ENCODE data around the gene GPANK1. TPM values are rescaled to one million over a fixed set of nuclear protein-coding genes. Genes with fewer than 3 reads are reported as not detected.
A peak's percentile ranks its signal among the peaks of the same experiment; 100 is the strongest.

GPANK1 gene
- total and polyA plus RNA-seq, 2 donors (not counting 1 experiment from before 2014, with no cell fraction given) = 22.6 to 24.3 TPM

GRCh38 chr6:31681135-31681671 lies 16.4 kb upstream of the GPANK1 start:
- H3K27ac ChIP-seq (ENCODE audit: low read length in 2 of 2) = peak overlapping the region in 1 of 2 donors; percentile 50
- TF ChIP-seq EZH2 (IDR thresholded peaks at IDR 0.05; ENCODE audit: borderline replicate concordance, insufficient read depth, low read depth, low read length, poor library complexity, severe bottlenecking) = no peak
- TF ChIP-seq, protein P1, sequence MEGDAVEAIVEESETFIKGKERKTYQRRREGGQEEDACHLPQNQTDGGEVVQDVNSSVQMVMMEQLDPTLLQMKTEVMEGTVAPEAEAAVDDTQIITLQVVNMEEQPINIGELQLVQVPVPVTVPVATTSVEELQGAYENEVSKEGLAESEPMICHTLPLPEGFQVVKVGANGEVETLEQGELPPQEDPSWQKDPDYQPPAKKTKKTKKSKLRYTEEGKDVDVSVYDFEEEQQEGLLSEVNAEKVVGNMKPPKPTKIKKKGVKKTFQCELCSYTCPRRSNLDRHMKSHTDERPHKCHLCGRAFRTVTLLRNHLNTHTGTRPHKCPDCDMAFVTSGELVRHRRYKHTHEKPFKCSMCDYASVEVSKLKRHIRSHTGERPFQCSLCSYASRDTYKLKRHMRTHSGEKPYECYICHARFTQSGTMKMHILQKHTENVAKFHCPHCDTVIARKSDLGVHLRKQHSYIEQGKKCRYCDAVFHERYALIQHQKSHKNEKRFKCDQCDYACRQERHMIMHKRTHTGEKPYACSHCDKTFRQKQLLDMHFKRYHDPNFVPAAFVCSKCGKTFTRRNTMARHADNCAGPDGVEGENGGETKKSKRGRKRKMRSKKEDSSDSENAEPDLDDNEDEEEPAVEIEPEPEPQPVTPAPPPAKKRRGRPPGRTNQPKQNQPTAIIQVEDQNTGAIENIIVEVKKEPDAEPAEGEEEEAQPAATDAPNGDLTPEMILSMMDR (IDR thresholded peaks at IDR 0.05) = no peak
- POLR2A ChIA-PET = interaction anchor here (0.5 to 1.5 kb wide), 5 partner anchors 16 to 181 kb away, joined by 3 to 10 read pairs (median 3); partner anchors contain the start of genes ABHD16A and NEU1
- H3K9me3 ChIP-seq (ENCODE audit: control extremely low read depth in 1 of 3, control insufficient read depth in 2 of 3, insufficient read depth in 1 of 3, low read length in 2 of 3) = no peaks in the 10 kb centered on the region
- peak overlapping the region; percentile 77 for H3K9ac ChIP-seq (ENCODE audit: low read length)
- H3K9me3 Mint-ChIP-seq (ENCODE audit: insufficient read depth) = no peaks in the 10 kb centered on the region
- H2AFZ ChIP-seq (ENCODE audit: insufficient read depth, low read depth, low read length, poor library complexity, severe bottlenecking) = peak overlapping the region; percentile 80
- peak; percentile 63 for DNase-seq
- ATAC-seq (ENCODE audit: low read depth) = peak; percentile 48
- intact Hi-C loops (cut with micrococcal nuclease) = loop anchor here (1.0 to 2.0 kb wide), 4 partner anchors 22 to 272 kb away; partner anchors contain the start of gene ABHD16A
- H3K36me3 ChIP-seq (replicated peaks in 1 of 2; ENCODE audit: control extremely low read depth in 1 of 2, control insufficient read depth in 1 of 2, extremely low read depth in 1 of 2, insufficient read depth in 2 of 2, low read length in 1 of 2) = peaks cover 0 to 7% of the 10 kb centered on the region in 2 experiments
- H3K27me3 ChIP-seq (replicated peaks in 1 of 4; ENCODE audit: control extremely low read depth in 1 of 4, control insufficient read depth in 3 of 4, insufficient read depth in 4 of 4, low read length in 3 of 4) = no peaks in the 10 kb centered on the region
- H3K4me1 ChIP-seq (ENCODE audit: control insufficient read depth in 2 of 2, insufficient read depth in 2 of 2, low read length in 2 of 2) = peaks cover 19 to 38% of the 10 kb centered on the region in 2 donors
- CTCF ChIA-PET = interaction anchor here (0.6 to 2.3 kb wide), 18 partner anchors 10 to 498 kb away, joined by 3 to 57 read pairs (median 4); partner anchors contain the start of genes ABHD16A, HSPA1A, HSPA1L and LSM2
- H4K20me1 ChIP-seq (ENCODE audit: control insufficient read depth, insufficient read depth, low read length, poor library complexity, severe bottlenecking) = no peaks in the 10 kb centered on the region
- 0% methylated on average over 37 of the region's 40 CpGs for WGBS (ENCODE audit: insufficient coverage)
- peak overlapping the region; percentile 44 to 69 (median 53) for H3K4me3 ChIP-seq (ENCODE audit: control extremely low read depth in 1 of 5, extremely low read depth in 1 of 5, insufficient read depth in 1 of 5, low read depth in 2 of 5, low read length in 4 of 5)
- peak overlapping the region; percentile 57 for H3K27ac Mint-ChIP-seq
- H3K79me2 ChIP-seq (ENCODE audit: control insufficient read depth, insufficient read depth, low read length) = no peaks in the 10 kb centered on the region
- H3K4me3 Mint-ChIP-seq = peak overlapping the region; percentile 88
- H3K4me1 Mint-ChIP-seq = peaks cover 43% of the 10 kb centered on the region
- H3K4me2 ChIP-seq (replicated peaks; ENCODE audit: low read depth, low read length, poor library complexity, severe bottlenecking) = peak overlapping the region; percentile 99
- H3K27me3 Mint-ChIP-seq = no peaks in the 10 kb centered on the region

All from B cell (primary cell).